DOHH2 (cell line): Measurements from ENCODE around the gene FREM1.

Experiments used
- H3F3A ChIP-seq: fragments of 200-600 bp; sonication (generic), shearing (Covaris generic); 2 replicates; pipeline ENCODE4 v1.6.0; 2016; ENCODE audit warnings: antibody characterized with exemption, mild to moderate bottlenecking; ENCODE audit not compliant: control insufficient read depth, insufficient read depth
- H3K27ac ChIP-seq: fragments of 200-600 bp; sonication (generic); 2 replicates; pipeline ENCODE4 v1.5.1; 2014; ENCODE audit warnings: low read depth, mild to moderate bottlenecking, low read length, moderate library complexity
- H3K27me3 ChIP-seq: fragments of 200-600 bp; sonication (generic); 2 replicates; pipeline ENCODE4 v1.6.1; 2014; ENCODE audit warnings: mild to moderate bottlenecking, low read length, mixed read lengths; ENCODE audit not compliant: control insufficient read depth
- H3K36me3 ChIP-seq: fragments of 200-600 bp; sonication (generic); 2 replicates; pipeline ENCODE4 v1.6.1; 2014; ENCODE audit warnings: mild to moderate bottlenecking, low read length, moderate library complexity, mixed read lengths; ENCODE audit not compliant: control insufficient read depth
- H3K4me1 ChIP-seq: fragments of 200-600 bp; sonication (generic); 2 replicates; pipeline ENCODE4 v1.6.1; 2014; ENCODE audit warnings: mild to moderate bottlenecking, low read length, mixed read lengths; ENCODE audit not compliant: control insufficient read depth
- H3K4me2 ChIP-seq: fragments of 200-600 bp; sonication (generic); 2 replicates; pipeline ENCODE4 v1.6.0; 2014; ENCODE audit warnings: mild to moderate bottlenecking, low read length, moderate library complexity
- H3K4me3 ChIP-seq: fragments of 200-600 bp; sonication (generic); 2 replicates; pipeline ENCODE4 v1.5.1; 2014; ENCODE audit warnings: mild to moderate bottlenecking, low read length, mixed read lengths
- H3K79me2 ChIP-seq: fragments of 200-600 bp; sonication (generic); 2 replicates; pipeline ENCODE4 v1.6.1; 2014; ENCODE audit warnings: mild to moderate bottlenecking, low read length, mixed read lengths; ENCODE audit not compliant: control insufficient read depth
- H3K9me2 ChIP-seq: fragments of 200-600 bp; sonication (generic); replicated peaks from 2 replicates; pipeline ENCODE4 v1.6.1; 2014; ENCODE audit warnings: mild to moderate bottlenecking, low read length, mixed read lengths; ENCODE audit not compliant: control insufficient read depth
- H3K9me3 ChIP-seq: fragments of 200-600 bp; sonication (generic); 2 replicates; pipeline ENCODE4 v1.6.1; 2014; ENCODE audit warnings: antibody characterized with exemption, low read length, mixed read lengths; ENCODE audit not compliant: control insufficient read depth, insufficient read depth
- H4K20me1 ChIP-seq: fragments of 200-600 bp; sonication (generic); 2 replicates; pipeline ENCODE4 v1.6.0; 2014; ENCODE audit warnings: low read depth, mild to moderate bottlenecking, antibody characterized with exemption, low read length, moderate library complexity; ENCODE audit not compliant: control insufficient read depth, insufficient read depth
- CTCF ChIP-seq: fragments of 200-600 bp; sonication (generic); IDR thresholded peaks from one replicate; pipeline ENCODE4 v1.5.1; 2014; ENCODE audit warnings: antibody characterized with exemption, mild to moderate bottlenecking, low read depth, low read length; ENCODE audit not compliant: poor library complexity, severe bottlenecking
- EZH2phosphoT487 ChIP-seq: fragments of 200-600 bp; sonication (generic); IDR thresholded peaks from 2 replicates; pipeline ENCODE4 v1.6.1; 2017; ENCODE audit warnings: borderline replicate concordance, mild to moderate bottlenecking, antibody characterized with exemption, low read length, moderate library complexity, mixed read lengths

Gene FREM1

GRCh38 chr9:14909181-14909580 is 1.0 kb downstream of the FREM1 start:
- Histone ChIP-seq H3K36me3 (no peaks in the 10 kb centered on the region), H3K4me1 (no peaks in the 10 kb centered on the region), H3K27ac (no peak overlapping the region), H3K9me3 (no peaks in the 10 kb centered on the region), H3K9me2 (no peaks in the 10 kb centered on the region), H3F3A (no peaks in the 10 kb centered on the region), H4K20me1 (no peaks in the 10 kb centered on the region), H3K4me2 (no peak overlapping the region), H3K79me2 (no peaks in the 10 kb centered on the region), H3K4me3 (no peak overlapping the region), H3K27me3 (no peaks in the 10 kb centered on the region)
- no peak for TF ChIP-seq CTCF
- TF ChIP-seq EZH2phosphoT487, result no peak

GRCh38 chr9:14908295-14909180 is 1.7 kb downstream of the FREM1 start:
- Histone ChIP-seq H3K36me3 (no peaks in the 10 kb centered on the region), H3K4me1 (no peaks in the 10 kb centered on the region), H3K27me3 (no peaks in the 10 kb centered on the region), H4K20me1 (no peaks in the 10 kb centered on the region), H3K4me2 (no peak overlapping the region), H3K9me3 (no peaks in the 10 kb centered on the region), H3K9me2 (no peaks in the 10 kb centered on the region), H3F3A (no peaks in the 10 kb centered on the region), H3K4me3 (no peak overlapping the region), H3K79me2 (no peaks in the 10 kb centered on the region), H3K27ac (no peak overlapping the region)
- TF ChIP-seq CTCF (no peak), EZH2phosphoT487 (no peak)

- no peaks in the 10 kb centered on the region for H3K27me3 ChIP-seq
- H3K36me3 ChIP-seq, result no peaks in the 10 kb centered on the region
- H3K79me2 ChIP-seq, result no peaks in the 10 kb centered on the region
- no peak for TF ChIP-seq CTCF
- TF ChIP-seq EZH2phosphoT487, result no peak
- H3F3A ChIP-seq, result no peaks in the 10 kb centered on the region
- no peaks in the 10 kb centered on the region for H3K4me1 ChIP-seq
- H3K27ac ChIP-seq, result no peak overlapping the region
- H3K4me2 ChIP-seq, result no peak overlapping the region
- no peaks in the 10 kb centered on the region for H3K9me2 ChIP-seq
- H4K20me1 ChIP-seq, result no peaks in the 10 kb centered on the region
- H3K9me3 ChIP-seq, result no peaks in the 10 kb centered on the region
- no peak overlapping the region for H3K4me3 ChIP-seq
Observed at GRCh38 chr9:14907696-14908095, 2.5 kb downstream of the FREM1 start.
